BE2C (cell line): ENCODE results near the gene TTL.
"Not testable (repeated sequence)": the region's sequence is repeated elsewhere in the genome, so short reads cannot be mapped to it uniquely, and the experiment has no call there.

Source experiments
- DNase-seq: peaks from one replicate; pipeline ENCODE4 v3.0.0-alpha.2; 2020
- H3K27me3 ChIP-seq: fragments of 250-450 bp; sonication (Bioruptor Pico); 2 replicates; pipeline ENCODE4 v1.5.1; 2020; ENCODE audit warnings: mild to moderate bottlenecking
- H3K36me3 ChIP-seq: fragments of 250-450 bp; sonication (Bioruptor Pico); 2 replicates; pipeline ENCODE4 v1.5.1; 2020; ENCODE audit warnings: mild to moderate bottlenecking
- H3K4me1 ChIP-seq: fragments of 250-450 bp; sonication (Bioruptor Pico); 2 replicates; pipeline ENCODE4 v1.5.1; 2020
- H3K4me3 ChIP-seq: 2 replicates; pipeline ENCODE4 v1.5.1; 2011; ENCODE audit warnings: low read depth, low read length
- H3K9me3 ChIP-seq: fragments of 250-450 bp; sonication (Bioruptor Pico); 2 replicates; pipeline ENCODE4 v1.5.1; 2020
- CTCF ChIP-seq: IDR thresholded peaks from 2 replicates; pipeline ENCODE4 v1.5.1; 2012; ENCODE audit warnings: mild to moderate bottlenecking, low read depth, low read length

TTL gene

GRCh38 chr2:112509239-112509998 lies 27.5 kb downstream of the TTL start:
- not testable (repeated sequence) for H3K36me3 ChIP-seq, H3K4me3 ChIP-seq, H3K4me1 ChIP-seq, DNase-seq, H3K9me3 ChIP-seq, H3K27me3 ChIP-seq

GRCh38 chr2:112516801-112517200 lies 34.8 kb downstream of the TTL start:
- Histone ChIP-seq H3K27me3 (no peaks in the 10 kb centered on the region), H3K9me3 (no peaks in the 10 kb centered on the region), H3K4me1 (no peaks in the 10 kb centered on the region), H3K4me3 (no peak overlapping the region), H3K36me3 (peaks cover 23% of the 10 kb centered on the region)
- no peak for TF ChIP-seq CTCF
- DNase-seq = no peak

- TF ChIP-seq CTCF = no peak
- no peaks in the 10 kb centered on the region for H3K27me3 ChIP-seq
- no peaks in the 10 kb centered on the region for H3K4me1 ChIP-seq
- no peak for DNase-seq
- peaks cover 30% of the 10 kb centered on the region for H3K36me3 ChIP-seq
- H3K9me3 ChIP-seq = no peaks in the 10 kb centered on the region
- no peak overlapping the region for H3K4me3 ChIP-seq
Measured at GRCh38 chr2:112518807-112519206, 36.9 kb downstream of the TTL start.

- Histone ChIP-seq H3K36me3 (peaks cover 28% of the 10 kb centered on the region), H3K27me3 (no peaks in the 10 kb centered on the region), H3K4me1 (no peaks in the 10 kb centered on the region), H3K9me3 (no peaks in the 10 kb centered on the region), H3K4me3 (no peak overlapping the region)
- TF ChIP-seq CTCF = no peak
- no peak for DNase-seq
Measured at GRCh38 chr2:112519506-112519905, 37.5 kb downstream of the TTL start.

GRCh38 chr2:112520234-112520783 lies 38.4 kb downstream of the TTL start:
- H3K36me3 ChIP-seq = peaks cover 25% of the 10 kb centered on the region
- H3K9me3 ChIP-seq = no peaks in the 10 kb centered on the region
- DNase-seq = no peak
- no peaks in the 10 kb centered on the region for H3K4me1 ChIP-seq
- no peaks in the 10 kb centered on the region for H3K27me3 ChIP-seq
- TF ChIP-seq CTCF = no peak
- no peak overlapping the region for H3K4me3 ChIP-seq

GRCh38 chr2:112523291-112523777 lies 41.4 kb downstream of the TTL start:
- Histone ChIP-seq H3K4me1 (no peaks in the 10 kb centered on the region), H3K4me3 (no peak overlapping the region), H3K36me3 (peaks cover 23% of the 10 kb centered on the region), H3K9me3 (no peaks in the 10 kb centered on the region), H3K27me3 (no peaks in the 10 kb centered on the region)
- DNase-seq = no peak
- no peak for TF ChIP-seq CTCF

GRCh38 chr2:112524276-112524675 lies 42.3 kb downstream of the TTL start:
- peaks cover 28% of the 10 kb centered on the region for H3K36me3 ChIP-seq
- DNase-seq, H3K4me3 ChIP-seq, H3K4me1 ChIP-seq, H3K27me3 ChIP-seq, H3K9me3 ChIP-seq: not testable (repeated sequence)
